Measurements from ENCODE around the gene CTSC. TPM values are rescaled to one million over a fixed set of nuclear protein-coding genes. Genes with fewer than 3 reads are reported as not detected.

CTSC gene
- polyA plus RNA-seq, 1 of the 3 experiments (the other 2 are of a cell fraction): 104 TPM

DNA sequence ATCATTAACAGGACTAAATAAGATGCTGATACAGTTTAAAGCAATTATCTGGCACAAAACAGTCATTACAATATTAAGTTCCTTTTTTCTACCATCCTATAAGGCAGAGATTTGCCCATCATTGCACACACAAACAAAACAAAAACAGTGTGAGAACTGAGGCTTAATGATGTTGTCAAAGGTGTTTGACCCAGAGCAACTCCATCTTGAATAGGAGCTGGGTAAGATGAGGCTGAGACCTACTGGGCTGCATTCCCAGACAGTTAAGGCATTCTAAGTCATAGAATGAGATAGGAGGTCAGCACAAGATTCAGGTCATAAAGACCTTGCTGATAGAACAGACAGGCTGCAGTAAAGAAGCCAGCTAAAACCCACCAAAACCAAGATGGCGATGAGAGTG is 33.2 kb downstream of the CTSC start:
- Histone ChIP-seq H3K27me3 (ENCODE audit: insufficient read depth) (no peaks in the 10 kb centered on the region), H3K4me2 (no peak overlapping the region), H2AFZ (ENCODE audit: low read depth) (no peak overlapping the region), H4K20me1 (ENCODE audit: insufficient read depth) (no peaks in the 10 kb centered on the region), H3K27ac (ENCODE audit: low read depth in 2 of 2, low read length in 1 of 2) (no peak overlapping the region), H3K36me3 (replicated peaks in 1 of 2; ENCODE audit: control insufficient read depth in 1 of 2, insufficient read depth in 2 of 2, low read length in 1 of 2) (peaks cover 0 to 8% of the 10 kb centered on the region in 2 experiments), H3K9ac (no peak overlapping the region), H3K9me3 (no peaks in the 10 kb centered on the region), H3K79me2 (ENCODE audit: insufficient read depth) (no peaks in the 10 kb centered on the region), H3K4me3 (ENCODE audit: low read depth in 2 of 2, low read length in 1 of 2) (no peak overlapping the region), H3K4me1 (ENCODE audit: control insufficient read depth in 1 of 2, insufficient read depth in 2 of 2, low read depth in 1 of 2, low read length in 1 of 2) (no peaks in the 10 kb centered on the region), H3F3A (replicated peaks; ENCODE audit: insufficient read depth) (no peaks in the 10 kb centered on the region), H3K9me2 (no peaks in the 10 kb centered on the region)
- ChIA-PET POLR2A (no interaction called here), CTCF (no interaction called here)
- no peak for TF ChIP-seq POLR2AphosphoS5 (IDR thresholded peaks at IDR 0.05; ENCODE audit: low read depth, low read length)
- no peak for TF ChIP-seq YY1 (IDR thresholded peaks at IDR 0.05; ENCODE audit: low read depth)
- TF ChIP-seq, protein P1, sequence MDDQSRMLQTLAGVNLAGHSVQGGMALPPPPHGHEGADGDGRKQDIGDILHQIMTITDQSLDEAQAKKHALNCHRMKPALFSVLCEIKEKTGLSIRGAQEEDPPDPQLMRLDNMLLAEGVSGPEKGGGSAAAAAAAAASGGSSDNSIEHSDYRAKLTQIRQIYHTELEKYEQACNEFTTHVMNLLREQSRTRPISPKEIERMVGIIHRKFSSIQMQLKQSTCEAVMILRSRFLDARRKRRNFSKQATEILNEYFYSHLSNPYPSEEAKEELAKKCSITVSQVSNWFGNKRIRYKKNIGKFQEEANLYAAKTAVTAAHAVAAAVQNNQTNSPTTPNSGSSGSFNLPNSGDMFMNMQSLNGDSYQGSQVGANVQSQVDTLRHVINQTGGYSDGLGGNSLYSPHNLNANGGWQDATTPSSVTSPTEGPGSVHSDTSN (IDR thresholded peaks at IDR 0.05): no peak
- no peak for TF ChIP-seq CHD2 (IDR thresholded peaks at IDR 0.05; ENCODE audit: low read length, partially characterized antibody)
- no peak for TF ChIP-seq NFIC (IDR thresholded peaks at IDR 0.05; ENCODE audit: borderline replicate concordance)
- no peak for TF ChIP-seq RCOR1 (IDR thresholded peaks at IDR 0.05; ENCODE audit: low read length)
- TF ChIP-seq FOXM1 (IDR thresholded peaks at IDR 0.05; ENCODE audit: low read depth): no peak
- TF ChIP-seq, protein P2, sequence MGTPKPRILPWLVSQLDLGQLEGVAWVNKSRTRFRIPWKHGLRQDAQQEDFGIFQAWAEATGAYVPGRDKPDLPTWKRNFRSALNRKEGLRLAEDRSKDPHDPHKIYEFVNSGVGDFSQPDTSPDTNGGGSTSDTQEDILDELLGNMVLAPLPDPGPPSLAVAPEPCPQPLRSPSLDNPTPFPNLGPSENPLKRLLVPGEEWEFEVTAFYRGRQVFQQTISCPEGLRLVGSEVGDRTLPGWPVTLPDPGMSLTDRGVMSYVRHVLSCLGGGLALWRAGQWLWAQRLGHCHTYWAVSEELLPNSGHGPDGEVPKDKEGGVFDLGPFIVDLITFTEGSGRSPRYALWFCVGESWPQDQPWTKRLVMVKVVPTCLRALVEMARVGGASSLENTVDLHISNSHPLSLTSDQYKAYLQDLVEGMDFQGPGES (IDR thresholded peaks at IDR 0.05; ENCODE audit: low read depth, low read length): no peak
- TF ChIP-seq, protein P3, sequence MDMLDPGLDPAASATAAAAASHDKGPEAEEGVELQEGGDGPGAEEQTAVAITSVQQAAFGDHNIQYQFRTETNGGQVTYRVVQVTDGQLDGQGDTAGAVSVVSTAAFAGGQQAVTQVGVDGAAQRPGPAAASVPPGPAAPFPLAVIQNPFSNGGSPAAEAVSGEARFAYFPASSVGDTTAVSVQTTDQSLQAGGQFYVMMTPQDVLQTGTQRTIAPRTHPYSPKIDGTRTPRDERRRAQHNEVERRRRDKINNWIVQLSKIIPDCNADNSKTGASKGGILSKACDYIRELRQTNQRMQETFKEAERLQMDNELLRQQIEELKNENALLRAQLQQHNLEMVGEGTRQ (IDR thresholded peaks at IDR 0.05; ENCODE audit: borderline replicate concordance, low read depth, low read length): no peak
- no peak for TF ChIP-seq GABPA (IDR thresholded peaks at IDR 0.05; ENCODE audit: low read depth)
- TF ChIP-seq, protein P4, sequence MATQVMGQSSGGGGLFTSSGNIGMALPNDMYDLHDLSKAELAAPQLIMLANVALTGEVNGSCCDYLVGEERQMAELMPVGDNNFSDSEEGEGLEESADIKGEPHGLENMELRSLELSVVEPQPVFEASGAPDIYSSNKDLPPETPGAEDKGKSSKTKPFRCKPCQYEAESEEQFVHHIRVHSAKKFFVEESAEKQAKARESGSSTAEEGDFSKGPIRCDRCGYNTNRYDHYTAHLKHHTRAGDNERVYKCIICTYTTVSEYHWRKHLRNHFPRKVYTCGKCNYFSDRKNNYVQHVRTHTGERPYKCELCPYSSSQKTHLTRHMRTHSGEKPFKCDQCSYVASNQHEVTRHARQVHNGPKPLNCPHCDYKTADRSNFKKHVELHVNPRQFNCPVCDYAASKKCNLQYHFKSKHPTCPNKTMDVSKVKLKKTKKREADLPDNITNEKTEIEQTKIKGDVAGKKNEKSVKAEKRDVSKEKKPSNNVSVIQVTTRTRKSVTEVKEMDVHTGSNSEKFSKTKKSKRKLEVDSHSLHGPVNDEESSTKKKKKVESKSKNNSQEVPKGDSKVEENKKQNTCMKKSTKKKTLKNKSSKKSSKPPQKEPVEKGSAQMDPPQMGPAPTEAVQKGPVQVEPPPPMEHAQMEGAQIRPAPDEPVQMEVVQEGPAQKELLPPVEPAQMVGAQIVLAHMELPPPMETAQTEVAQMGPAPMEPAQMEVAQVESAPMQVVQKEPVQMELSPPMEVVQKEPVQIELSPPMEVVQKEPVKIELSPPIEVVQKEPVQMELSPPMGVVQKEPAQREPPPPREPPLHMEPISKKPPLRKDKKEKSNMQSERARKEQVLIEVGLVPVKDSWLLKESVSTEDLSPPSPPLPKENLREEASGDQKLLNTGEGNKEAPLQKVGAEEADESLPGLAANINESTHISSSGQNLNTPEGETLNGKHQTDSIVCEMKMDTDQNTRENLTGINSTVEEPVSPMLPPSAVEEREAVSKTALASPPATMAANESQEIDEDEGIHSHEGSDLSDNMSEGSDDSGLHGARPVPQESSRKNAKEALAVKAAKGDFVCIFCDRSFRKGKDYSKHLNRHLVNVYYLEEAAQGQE (IDR thresholded peaks at IDR 0.05; ENCODE audit: low read depth, low read length): no peak
- TF ChIP-seq FOSL2 (IDR thresholded peaks at IDR 0.05; ENCODE audit: borderline replicate concordance, low read depth): no peak
- TF ChIP-seq SIN3A (IDR thresholded peaks at IDR 0.05; ENCODE audit: borderline replicate concordance, low read depth, low read length): no peak
- TF ChIP-seq, protein P5, sequence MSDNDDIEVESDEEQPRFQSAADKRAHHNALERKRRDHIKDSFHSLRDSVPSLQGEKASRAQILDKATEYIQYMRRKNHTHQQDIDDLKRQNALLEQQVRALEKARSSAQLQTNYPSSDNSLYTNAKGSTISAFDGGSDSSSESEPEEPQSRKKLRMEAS (IDR thresholded peaks at IDR 0.05; ENCODE audit: low read depth): no peak
- no peak for TF ChIP-seq TCF12 (IDR thresholded peaks at IDR 0.05)
- no peak for TF ChIP-seq MEF2A (IDR thresholded peaks at IDR 0.05; ENCODE audit: borderline replicate concordance, low read depth)
- no peak for TF ChIP-seq TEAD4 (IDR thresholded peaks at IDR 0.05; ENCODE audit: borderline replicate concordance, insufficient read depth)
- TF ChIP-seq, protein P6, sequence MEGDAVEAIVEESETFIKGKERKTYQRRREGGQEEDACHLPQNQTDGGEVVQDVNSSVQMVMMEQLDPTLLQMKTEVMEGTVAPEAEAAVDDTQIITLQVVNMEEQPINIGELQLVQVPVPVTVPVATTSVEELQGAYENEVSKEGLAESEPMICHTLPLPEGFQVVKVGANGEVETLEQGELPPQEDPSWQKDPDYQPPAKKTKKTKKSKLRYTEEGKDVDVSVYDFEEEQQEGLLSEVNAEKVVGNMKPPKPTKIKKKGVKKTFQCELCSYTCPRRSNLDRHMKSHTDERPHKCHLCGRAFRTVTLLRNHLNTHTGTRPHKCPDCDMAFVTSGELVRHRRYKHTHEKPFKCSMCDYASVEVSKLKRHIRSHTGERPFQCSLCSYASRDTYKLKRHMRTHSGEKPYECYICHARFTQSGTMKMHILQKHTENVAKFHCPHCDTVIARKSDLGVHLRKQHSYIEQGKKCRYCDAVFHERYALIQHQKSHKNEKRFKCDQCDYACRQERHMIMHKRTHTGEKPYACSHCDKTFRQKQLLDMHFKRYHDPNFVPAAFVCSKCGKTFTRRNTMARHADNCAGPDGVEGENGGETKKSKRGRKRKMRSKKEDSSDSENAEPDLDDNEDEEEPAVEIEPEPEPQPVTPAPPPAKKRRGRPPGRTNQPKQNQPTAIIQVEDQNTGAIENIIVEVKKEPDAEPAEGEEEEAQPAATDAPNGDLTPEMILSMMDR (IDR thresholded peaks at IDR 0.05): no peak
- WGBS (ENCODE audit: low lambda C conversion rate): 71% methylated on average over 1 of the region's 1 CpG
- DNase-seq: no peak
